OCI-LY1 (cell line): ENCODE measurements around the gene CHN2.

Source experiments
- EZH2 ChIP-seq: fragments of 200-600 bp; sonication (generic), shearing (Covaris generic); IDR thresholded peaks from 2 replicates; pipeline ENCODE4 v1.8.0; 2017; ENCODE audit warnings: borderline replicate concordance, mixed run types, mild to moderate bottlenecking, antibody characterized with exemption, low read length, moderate library complexity, mixed read lengths
- TF ChIP-seq, protein P1 (sequence below): fragments of 200-600 bp; sonication (generic), shearing (Covaris generic); IDR thresholded peaks from 2 replicates; pipeline ENCODE4 v1.5.1; 2017; ENCODE audit warnings: mild to moderate bottlenecking, antibody characterized with exemption, low read length, moderate library complexity, mixed read lengths

DNA sequence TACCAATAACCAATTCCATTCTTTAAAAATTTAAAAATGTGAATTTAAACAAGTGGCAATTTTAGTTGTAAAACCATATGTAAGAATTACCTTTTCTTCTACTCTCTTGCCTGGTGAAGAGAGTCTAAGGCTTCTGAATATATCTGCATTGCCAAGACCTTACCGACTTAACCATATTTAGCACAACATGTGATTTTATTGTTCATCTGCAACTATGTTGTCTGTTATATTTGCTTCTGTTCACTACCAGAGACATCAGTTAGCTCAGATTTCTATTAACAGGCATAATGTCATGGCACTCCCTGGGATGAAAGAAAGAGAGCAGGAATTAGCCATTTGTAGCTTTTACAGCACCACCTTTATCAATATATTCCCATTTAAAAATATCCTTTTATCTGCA is 55.3 kb downstream of the CHN2 start:
- TF ChIP-seq, protein P1, sequence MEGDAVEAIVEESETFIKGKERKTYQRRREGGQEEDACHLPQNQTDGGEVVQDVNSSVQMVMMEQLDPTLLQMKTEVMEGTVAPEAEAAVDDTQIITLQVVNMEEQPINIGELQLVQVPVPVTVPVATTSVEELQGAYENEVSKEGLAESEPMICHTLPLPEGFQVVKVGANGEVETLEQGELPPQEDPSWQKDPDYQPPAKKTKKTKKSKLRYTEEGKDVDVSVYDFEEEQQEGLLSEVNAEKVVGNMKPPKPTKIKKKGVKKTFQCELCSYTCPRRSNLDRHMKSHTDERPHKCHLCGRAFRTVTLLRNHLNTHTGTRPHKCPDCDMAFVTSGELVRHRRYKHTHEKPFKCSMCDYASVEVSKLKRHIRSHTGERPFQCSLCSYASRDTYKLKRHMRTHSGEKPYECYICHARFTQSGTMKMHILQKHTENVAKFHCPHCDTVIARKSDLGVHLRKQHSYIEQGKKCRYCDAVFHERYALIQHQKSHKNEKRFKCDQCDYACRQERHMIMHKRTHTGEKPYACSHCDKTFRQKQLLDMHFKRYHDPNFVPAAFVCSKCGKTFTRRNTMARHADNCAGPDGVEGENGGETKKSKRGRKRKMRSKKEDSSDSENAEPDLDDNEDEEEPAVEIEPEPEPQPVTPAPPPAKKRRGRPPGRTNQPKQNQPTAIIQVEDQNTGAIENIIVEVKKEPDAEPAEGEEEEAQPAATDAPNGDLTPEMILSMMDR: no peak
- TF ChIP-seq EZH2: no peak
